Fibroblast of lung (primary cell): Measurements from ENCODE around the gene PHC2. TPM values are rescaled to one million over a fixed set of nuclear protein-coding genes. Genes with fewer than 3 reads are reported as not detected.
A peak's percentile ranks its signal among the peaks of the same experiment; 100 is the strongest.

Experiments used
- DNase-seq, 2 donors: peaks; one replicate each; pipeline versions ENCODE4 v3.0.0 to v3.0.0-alpha.2; 2010; ENCODE audit warnings: low read depth in 2 of 2
- H2AFZ ChIP-seq: 2 replicates; pipeline ENCODE4 v1.5.1; 2012; ENCODE audit warnings: low read length, control low read depth, inconsistent platforms
- H3K27ac ChIP-seq: 2 replicates; pipeline ENCODE4 v1.5.1; 2011; ENCODE audit warnings: low read length, control low read depth; ENCODE audit not compliant: insufficient read depth
- H3K27me3 ChIP-seq: 2 replicates; pipeline ENCODE4 v1.5.1; 2011; ENCODE audit warnings: mild to moderate bottlenecking, low read length; ENCODE audit not compliant: control insufficient read depth, insufficient read depth
- H3K36me3 ChIP-seq: 2 replicates; pipeline ENCODE4 v1.5.1; 2011; ENCODE audit warnings: low read length; ENCODE audit not compliant: control insufficient read depth, insufficient read depth
- H3K4me1 ChIP-seq: 2 replicates; pipeline ENCODE4 v1.5.1; 2011; ENCODE audit warnings: low read length; ENCODE audit not compliant: control insufficient read depth, insufficient read depth; ENCODE audit errors: extremely low read depth
- H3K4me2 ChIP-seq: 2 replicates; pipeline ENCODE4 v1.5.1; 2011; ENCODE audit warnings: low read length, control low read depth; ENCODE audit not compliant: insufficient read depth; ENCODE audit errors: extremely low read depth
- H3K4me3 ChIP-seq, 4 experiments: fragments of 200-600 bp in 1 of 4; sonication (generic) in 1 of 4; replicated peaks in 1 of 4; 2 replicates each; pipeline ENCODE4 v1.5.1; 2011 to 2016; ENCODE audit warnings: low read length in 4 of 4, low read depth in 3 of 4, mild to moderate bottlenecking in 3 of 4, control low read depth in 2 of 4, inconsistent platforms in 1 of 4, mixed read lengths in 1 of 4; ENCODE audit not compliant: insufficient read depth in 1 of 4; ENCODE audit errors: control extremely low read depth in 1 of 4
- H3K79me2 ChIP-seq: 2 replicates; pipeline ENCODE4 v1.5.1; 2012; ENCODE audit warnings: mild to moderate bottlenecking, low read length, inconsistent platforms; ENCODE audit not compliant: control insufficient read depth, insufficient read depth
- H3K9ac ChIP-seq: 2 replicates; pipeline ENCODE4 v1.5.1; 2011; ENCODE audit warnings: mild to moderate bottlenecking, low read length, control low read depth; ENCODE audit not compliant: insufficient read depth
- H3K9me3 ChIP-seq: 2 replicates; pipeline ENCODE4 v1.5.1; 2012; ENCODE audit warnings: low read depth, low read length; ENCODE audit not compliant: control insufficient read depth, insufficient read depth
- H4K20me1 ChIP-seq: 2 replicates; pipeline ENCODE4 v1.5.1; 2011; ENCODE audit warnings: low read length; ENCODE audit not compliant: control insufficient read depth, insufficient read depth; ENCODE audit errors: extremely low read depth
- CTCF ChIP-seq, 2 donors: IDR thresholded peaks in 1 of 2; conservative IDR thresholded peaks in 1 of 2; 1 replicate in 1 of 2; 2 replicates in 1 of 2; pipeline ENCODE4 v1.5.1; 2011 to 2012; ENCODE audit warnings: low read length in 2 of 2, control low read depth in 1 of 2, inconsistent platforms in 1 of 2, low read depth in 1 of 2, mild to moderate bottlenecking in 1 of 2
- EZH2 ChIP-seq: IDR thresholded peaks from 2 replicates; pipeline ENCODE4 v1.5.1; 2012; ENCODE audit warnings: low read length, control low read depth, mild to moderate bottlenecking; ENCODE audit errors: missing control alignments
- polyA plus RNA-seq, 2 donors: library from polyadenylated mRNA; depleted of rRNA in 1 of 2; stranded (reverse) in 1 of 2; unstranded in 1 of 2; fragments of >200 nt; gene quantifications; 2 replicates each; pipeline ENCODE4 v1.2.1, GENCODE V29; 2011 to 2012; ENCODE audit warnings: missing spikeins in 1 of 2
- total RNA-seq: library from RNA; depleted of rRNA; stranded (reverse); fragments of >200 nt; gene quantifications from 2 replicates; pipeline ENCODE4 v1.2.1, GENCODE V29; 2014

Gene PHC2
- total and polyA plus RNA-seq, 2 donors (not counting 1 experiment from before 2014, with no cell fraction given) = 62.6 to 75.8 TPM

- Histone ChIP-seq H3K9ac (no peak overlapping the region), H3K36me3 (no peaks in the 10 kb centered on the region), H3K4me2 (no peak overlapping the region), H3K4me3 (no peak overlapping the region), H3K4me1 (peaks cover 54% of the 10 kb centered on the region), H3K27me3 (no peaks in the 10 kb centered on the region), H4K20me1 (no peaks in the 10 kb centered on the region), H3K9me3 (no peaks in the 10 kb centered on the region), H3K79me2 (peaks cover 2% of the 10 kb centered on the region), H3K27ac (peak overlapping the region; percentile 59), H2AFZ (no peak overlapping the region)
- DNase-seq = peak; percentile 72 to 88
- no peak for TF ChIP-seq EZH2
Observed at GRCh38 chr1:33388805-33389771, 41.8 kb downstream of the PHC2 start.

DNA sequence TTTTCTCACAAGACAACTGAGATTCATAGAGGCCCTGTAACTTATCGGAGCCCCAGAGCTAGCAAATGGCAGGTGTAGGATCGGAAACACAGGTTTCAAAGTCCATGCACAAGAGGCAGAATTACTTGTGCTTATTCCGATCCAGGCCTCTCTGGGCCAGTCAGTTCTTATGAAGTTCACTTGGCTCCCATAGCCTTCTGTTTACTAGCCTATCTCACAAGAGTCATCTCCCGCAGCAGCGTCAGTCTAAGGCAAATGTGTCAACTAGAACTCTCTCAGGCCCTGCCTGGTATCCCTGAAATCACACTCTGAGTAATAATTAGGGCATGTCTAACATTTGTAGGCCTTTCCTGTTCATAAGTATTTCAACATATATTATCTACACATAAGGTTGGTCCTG is 43.3 kb downstream of the PHC2 start:
- H3K4me1 ChIP-seq = peaks cover 52% of the 10 kb centered on the region
- no peaks in the 10 kb centered on the region for H4K20me1 ChIP-seq
- no peak overlapping the region for H2AFZ ChIP-seq
- no peak overlapping the region for H3K4me2 ChIP-seq
- peaks cover 2% of the 10 kb centered on the region for H3K79me2 ChIP-seq
- H3K9me3 ChIP-seq = no peaks in the 10 kb centered on the region
- no peak overlapping the region for H3K9ac ChIP-seq
- peak; percentile 79 to 87 for DNase-seq
- TF ChIP-seq EZH2 (no peak), CTCF (conservative IDR thresholded peaks at IDR 0.05 in 1 of 2, IDR thresholded peaks at IDR 0.05 in 1 of 2; ENCODE audit: low read depth in 1 of 2, low read length in 2 of 2) (no peak)
- H3K36me3 ChIP-seq = no peaks in the 10 kb centered on the region
- no peaks in the 10 kb centered on the region for H3K27me3 ChIP-seq
- H3K27ac ChIP-seq = peak overlapping the region; percentile 27
- no peak overlapping the region for H3K4me3 ChIP-seq

- Histone ChIP-seq H3K4me1 (peaks cover 34% of the 10 kb centered on the region), H4K20me1 (no peaks in the 10 kb centered on the region), H3K9me3 (no peaks in the 10 kb centered on the region), H3K4me3 (no peak overlapping the region), H3K36me3 (no peaks in the 10 kb centered on the region), H3K27ac (peak overlapping the region; percentile 44), H3K79me2 (peaks cover 2% of the 10 kb centered on the region), H3K27me3 (no peaks in the 10 kb centered on the region), H2AFZ (no peak overlapping the region), H3K4me2 (no peak overlapping the region), H3K9ac (no peak overlapping the region)
- DNase-seq = no peak
- no peak for TF ChIP-seq EZH2
- no peak for TF ChIP-seq CTCF (conservative IDR thresholded peaks at IDR 0.05 in 1 of 2, IDR thresholded peaks at IDR 0.05 in 1 of 2; ENCODE audit: low read depth in 1 of 2, low read length in 2 of 2)
Observed at GRCh38 chr1:33385251-33385650, 45.6 kb downstream of the PHC2 start.
